ENCODE results near the gene LRP1-AS.

LRP1-AS gene

DNA sequence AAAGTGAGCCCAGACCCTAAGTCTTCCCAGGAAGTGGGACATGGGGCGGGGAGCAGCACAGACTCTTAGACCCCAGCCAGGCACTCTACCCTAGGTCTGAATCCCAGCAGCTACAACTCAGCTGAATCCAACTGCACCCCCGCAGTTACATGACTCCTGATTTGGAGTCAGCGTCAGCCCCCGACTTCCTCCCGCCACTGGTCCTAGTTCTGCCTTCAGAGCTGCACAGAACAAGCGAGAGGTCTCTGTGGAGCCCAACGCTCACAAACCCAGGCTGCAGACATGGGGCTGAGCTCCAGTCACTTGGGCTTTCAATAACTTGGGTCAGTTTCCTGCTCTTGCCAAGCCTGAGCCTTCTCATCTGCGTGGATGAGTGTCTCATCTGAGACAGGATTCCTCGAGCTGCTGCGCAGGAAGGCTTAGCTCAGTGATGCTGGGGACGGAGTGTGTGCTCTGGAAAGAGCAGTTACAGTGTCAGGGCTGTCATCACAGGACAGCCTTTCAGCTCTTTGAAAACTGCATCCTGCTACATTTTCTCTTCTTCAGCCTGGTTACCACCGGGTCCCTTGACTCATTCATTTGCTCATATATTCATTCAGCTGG lies 38.6 kb upstream of the LRP1-AS start:
- no peak for DNase-seq
- H3K9me3 Mint-ChIP-seq: no peaks in the 10 kb centered on the region
- no peak overlapping the region for H3K27ac Mint-ChIP-seq
- no peak overlapping the region for H3K4me3 Mint-ChIP-seq
- peaks cover 16% of the 10 kb centered on the region for H3K27me3 Mint-ChIP-seq
- no peaks in the 10 kb centered on the region for H3K36me3 Mint-ChIP-seq
- H3K4me1 Mint-ChIP-seq: peaks cover 4% of the 10 kb centered on the region
- CTCF ChIA-PET: interaction anchor here (0.8 to 12.5 kb wide), 7 partner anchors 10 to 267 kb away, joined by 3 to 151 read pairs (median 5); partner anchors contain the start of gene LRP1

- CTCF ChIA-PET: interaction anchor here (0.9 to 12.5 kb wide), 5 partner anchors 8 to 116 kb away, joined by 3 to 151 read pairs (median 4); partner anchors contain the start of gene LRP1
- Mint-ChIP-seq H3K27me3 (peaks cover 16% of the 10 kb centered on the region), H3K27ac (no peak overlapping the region), H3K9me3 (no peaks in the 10 kb centered on the region), H3K36me3 (no peaks in the 10 kb centered on the region), H3K4me1 (peaks cover 4% of the 10 kb centered on the region), H3K4me3 (no peak overlapping the region)
- no peak for DNase-seq
Observed at GRCh38 chr12:57185403-57185802, 38.0 kb upstream of the LRP1-AS start.

DNA sequence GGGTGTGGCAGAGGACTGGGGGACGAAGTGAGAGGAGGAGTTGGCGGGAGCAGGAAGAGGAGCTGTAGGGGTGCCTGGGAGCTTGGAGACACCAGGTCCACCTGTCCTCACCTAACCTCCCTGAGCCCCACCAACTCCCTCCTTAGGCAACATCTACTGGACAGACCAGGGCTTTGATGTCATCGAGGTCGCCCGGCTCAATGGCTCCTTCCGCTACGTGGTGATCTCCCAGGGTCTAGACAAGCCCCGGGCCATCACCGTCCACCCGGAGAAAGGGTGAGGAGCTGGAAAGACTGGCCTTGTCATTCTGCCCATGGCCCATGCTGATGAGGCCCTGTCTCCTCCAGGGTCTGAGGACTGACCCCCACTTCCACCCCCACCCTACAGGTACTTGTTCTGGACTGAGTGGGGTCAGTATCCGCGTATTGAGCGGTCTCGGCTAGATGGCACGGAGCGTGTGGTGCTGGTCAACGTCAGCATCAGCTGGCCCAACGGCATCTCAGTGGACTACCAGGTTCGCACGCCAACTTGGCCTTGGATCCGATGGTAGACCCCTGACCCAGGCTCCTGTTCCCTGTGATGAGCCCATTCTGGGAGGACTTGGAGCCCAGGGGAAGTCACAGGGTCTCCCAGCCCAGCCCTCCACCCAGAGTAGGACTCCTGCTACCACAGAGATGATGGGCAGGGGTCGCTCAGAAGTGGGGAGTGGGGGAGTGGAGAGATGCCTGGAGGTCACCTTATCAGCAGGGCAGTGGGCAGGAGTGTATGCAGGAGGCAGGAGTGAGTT lies 36.7 kb upstream of the LRP1-AS start:
- H3K9me3 Mint-ChIP-seq: no peaks in the 10 kb centered on the region
- H3K4me1 Mint-ChIP-seq: peaks cover 4% of the 10 kb centered on the region
- H3K27ac Mint-ChIP-seq: no peak overlapping the region
- H3K4me3 Mint-ChIP-seq: no peak overlapping the region
- H3K36me3 Mint-ChIP-seq: no peaks in the 10 kb centered on the region
- no peak for DNase-seq
- CTCF ChIA-PET: interaction anchor here (0.9 to 12.5 kb wide), 8 partner anchors 9 to 193 kb away, joined by 3 to 151 read pairs (median 3); partner anchors contain the start of gene LRP1
- H3K27me3 Mint-ChIP-seq: peaks cover 21% of the 10 kb centered on the region

DNA sequence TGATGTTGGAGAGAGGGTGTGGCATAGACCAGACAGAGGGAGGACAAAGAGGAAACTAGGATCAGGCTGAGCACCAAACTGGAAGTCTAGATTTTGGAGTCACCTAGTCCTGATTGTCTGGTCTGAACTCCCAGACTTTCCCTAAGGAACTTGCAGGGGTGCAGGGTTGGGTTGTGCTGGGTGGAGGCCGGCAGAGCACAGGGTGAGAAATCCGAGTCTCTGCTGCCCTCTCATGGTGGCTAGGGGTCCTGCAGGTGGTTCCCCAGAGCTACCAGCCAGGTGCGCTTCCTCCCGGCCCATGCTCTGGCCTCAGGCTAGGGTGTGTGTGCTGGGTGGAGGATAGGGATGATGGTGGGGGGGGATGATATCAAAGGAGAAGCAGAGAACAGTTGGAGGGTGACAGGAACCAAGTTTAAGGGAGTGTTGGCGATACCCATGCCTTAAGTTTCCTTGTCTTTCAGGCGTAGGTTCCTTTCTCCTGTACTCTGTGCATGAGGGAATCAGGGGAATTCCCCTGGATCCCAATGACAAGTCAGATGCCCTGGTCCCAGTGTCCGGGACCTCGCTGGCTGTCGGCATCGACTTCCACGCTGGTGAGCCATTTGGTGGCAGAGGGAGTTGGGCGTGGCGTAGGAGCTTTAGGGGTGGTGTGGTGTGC lies 35.6 kb upstream of the LRP1-AS start:
- CTCF ChIA-PET: interaction anchor here (0.6 to 12.5 kb wide), 14 partner anchors 10 to 425 kb away, joined by 3 to 151 read pairs (median 3); partner anchors contain the start of genes LRP1 and STAT6
- Mint-ChIP-seq H3K27ac (no peak overlapping the region), H3K9me3 (no peaks in the 10 kb centered on the region), H3K4me1 (peaks cover 4% of the 10 kb centered on the region), H3K4me3 (no peak overlapping the region), H3K36me3 (no peaks in the 10 kb centered on the region), H3K27me3 (peaks cover 21% of the 10 kb centered on the region)
- DNase-seq: peak; percentile 88

- no peaks in the 10 kb centered on the region for H3K9me3 Mint-ChIP-seq
- no peak for DNase-seq
- no peak overlapping the region for H3K4me3 Mint-ChIP-seq
- H3K36me3 Mint-ChIP-seq: no peaks in the 10 kb centered on the region
- peaks cover 21% of the 10 kb centered on the region for H3K27me3 Mint-ChIP-seq
- CTCF ChIA-PET: interaction anchor here (0.8 to 12.5 kb wide), 8 partner anchors 9 to 173 kb away, joined by 3 to 151 read pairs (median 6); partner anchors contain the start of genes LRP1 and STAT6
- peaks cover 4% of the 10 kb centered on the region for H3K4me1 Mint-ChIP-seq
- H3K27ac Mint-ChIP-seq: no peak overlapping the region
Observed at GRCh38 chr12:57181561-57182155, 34.2 kb upstream of the LRP1-AS start.

GRCh38 chr12:57181072-57181471 lies 33.7 kb upstream of the LRP1-AS start:
- H3K4me1 Mint-ChIP-seq: peaks cover 4% of the 10 kb centered on the region

DNA sequence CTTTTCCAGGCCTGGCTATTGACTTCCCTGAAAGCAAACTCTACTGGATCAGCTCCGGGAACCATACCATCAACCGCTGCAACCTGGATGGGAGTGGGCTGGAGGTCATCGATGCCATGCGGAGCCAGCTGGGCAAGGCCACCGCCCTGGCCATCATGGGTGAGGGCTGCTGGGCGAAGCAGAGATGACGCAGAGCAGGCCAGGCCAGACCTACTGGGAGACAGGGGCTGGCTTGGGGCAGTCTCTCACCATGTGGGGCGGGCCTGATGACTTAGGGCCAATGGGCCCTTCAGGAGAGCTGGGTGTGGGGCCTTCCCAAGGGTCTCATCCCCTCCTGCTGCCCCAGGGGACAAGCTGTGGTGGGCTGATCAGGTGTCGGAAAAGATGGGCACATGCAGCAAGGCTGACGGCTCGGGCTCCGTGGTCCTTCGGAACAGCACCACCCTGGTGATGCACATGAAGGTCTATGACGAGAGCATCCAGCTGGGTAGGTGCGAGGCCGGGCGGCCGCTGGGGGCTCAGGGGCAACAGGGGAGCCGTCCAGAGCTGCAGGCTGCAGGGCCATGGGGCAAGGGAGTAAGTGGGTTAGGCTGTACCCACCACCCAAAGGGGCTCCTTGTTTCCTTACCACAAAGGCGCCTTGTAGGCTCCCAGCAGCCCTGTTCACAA lies 33.0 kb upstream of the LRP1-AS start:
- Mint-ChIP-seq H3K4me1 (peaks cover 4% of the 10 kb centered on the region), H3K36me3 (no peaks in the 10 kb centered on the region), H3K9me3 (no peaks in the 10 kb centered on the region), H3K27ac (no peak overlapping the region), H3K27me3 (peaks cover 21% of the 10 kb centered on the region), H3K4me3 (no peak overlapping the region)
- CTCF ChIA-PET: interaction anchor here (1.6 to 12.5 kb wide), 5 partner anchors 7 to 172 kb away, joined by 5 to 151 read pairs (median 12); partner anchors contain the start of genes LRP1 and STAT6
- no peak for DNase-seq

More at GRCh38 chr12:57181072-57181471, 33.7 kb upstream of the LRP1-AS start:
- peaks cover 21% of the 10 kb centered on the region for H3K27me3 Mint-ChIP-seq
- no peak overlapping the region for H3K27ac Mint-ChIP-seq
- no peaks in the 10 kb centered on the region for H3K36me3 Mint-ChIP-seq
- H3K9me3 Mint-ChIP-seq: no peaks in the 10 kb centered on the region
- CTCF ChIA-PET: interaction anchor here (1.0 to 12.5 kb wide), 6 partner anchors 8 to 173 kb away, joined by 3 to 151 read pairs (median 10); partner anchors contain the start of genes LRP1 and STAT6
- H3K4me3 Mint-ChIP-seq: no peak overlapping the region
- no peak for DNase-seq

- Mint-ChIP-seq H3K27me3 (peaks cover 21% of the 10 kb centered on the region), H3K9me3 (no peaks in the 10 kb centered on the region), H3K36me3 (no peaks in the 10 kb centered on the region), H3K4me1 (peaks cover 4% of the 10 kb centered on the region), H3K27ac (no peak overlapping the region), H3K4me3 (no peak overlapping the region)
- DNase-seq: no peak
- CTCF ChIA-PET: interaction anchor here (2.3 to 12.5 kb wide), 3 partner anchors 53 to 171 kb away, joined by 5 to 151 read pairs (median 12); partner anchors contain the start of genes LRP1 and STAT6
Observed at GRCh38 chr12:57179331-57180086, 32.1 kb upstream of the LRP1-AS start.

DNA sequence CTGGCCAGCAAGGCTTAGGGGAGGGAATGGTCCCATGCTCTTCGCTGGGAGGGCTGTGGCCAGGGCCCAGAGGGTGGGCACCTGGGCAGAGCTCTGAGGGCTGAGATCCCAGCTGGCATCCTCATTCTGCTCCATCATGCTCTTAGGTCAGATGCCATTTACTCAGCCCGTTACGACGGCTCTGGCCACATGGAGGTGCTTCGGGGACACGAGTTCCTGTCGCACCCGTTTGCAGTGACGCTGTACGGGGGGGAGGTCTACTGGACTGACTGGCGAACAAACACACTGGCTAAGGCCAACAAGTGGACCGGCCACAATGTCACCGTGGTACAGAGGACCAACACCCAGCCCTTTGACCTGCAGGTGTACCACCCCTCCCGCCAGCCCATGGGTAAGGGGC lies 30.8 kb upstream of the LRP1-AS start:
- no peaks in the 10 kb centered on the region for H3K36me3 Mint-ChIP-seq
- H3K27ac Mint-ChIP-seq: no peak overlapping the region
- CTCF ChIA-PET: interaction anchor here (12.5 kb wide), 1 partner anchor 52 kb away, joined by 151 read pairs; the partner anchor contains the start of gene LRP1
- H3K4me1 Mint-ChIP-seq: peaks cover 4% of the 10 kb centered on the region
- DNase-seq: no peak
- H3K4me3 Mint-ChIP-seq: no peak overlapping the region
- no peaks in the 10 kb centered on the region for H3K9me3 Mint-ChIP-seq
- peaks cover 17% of the 10 kb centered on the region for H3K27me3 Mint-ChIP-seq

GRCh38 chr12:57177354-57177753 lies 29.9 kb upstream of the LRP1-AS start:
- CTCF ChIA-PET: interaction anchor here (2.8 kb wide), 1 partner anchor 54 kb away, joined by 16 read pairs; no protein-coding TSS in a partner anchor
- no peak overlapping the region for H3K27ac Mint-ChIP-seq
- no peak overlapping the region for H3K4me3 Mint-ChIP-seq
- no peaks in the 10 kb centered on the region for H3K9me3 Mint-ChIP-seq
- H3K4me1 Mint-ChIP-seq: no peaks in the 10 kb centered on the region
- H3K36me3 Mint-ChIP-seq: no peaks in the 10 kb centered on the region
- peaks cover 12% of the 10 kb centered on the region for H3K27me3 Mint-ChIP-seq
- DNase-seq: no peak

DNA sequence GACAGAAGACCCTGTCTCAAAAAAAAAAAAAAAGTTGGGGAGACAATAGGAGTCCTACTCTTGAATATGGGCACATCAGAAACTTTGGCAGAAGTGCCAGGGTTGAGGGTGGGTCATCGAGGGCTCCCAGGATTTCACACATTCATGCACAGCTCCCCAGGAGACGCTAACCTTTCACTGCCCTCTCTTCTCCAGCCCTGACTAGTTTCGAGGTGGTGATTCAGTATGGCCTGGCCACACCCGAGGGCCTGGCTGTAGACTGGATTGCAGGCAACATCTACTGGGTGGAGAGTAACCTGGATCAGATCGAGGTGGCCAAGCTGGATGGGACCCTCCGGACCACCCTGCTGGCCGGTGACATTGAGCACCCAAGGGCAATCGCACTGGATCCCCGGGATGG lies 29.4 kb upstream of the LRP1-AS start:
- Mint-ChIP-seq H3K9me3 (no peaks in the 10 kb centered on the region), H3K4me3 (no peak overlapping the region), H3K27ac (no peak overlapping the region), H3K36me3 (no peaks in the 10 kb centered on the region), H3K27me3 (peaks cover 12% of the 10 kb centered on the region), H3K4me1 (no peaks in the 10 kb centered on the region)
- no peak for DNase-seq
- CTCF ChIA-PET: interaction anchor here (0.7 to 2.8 kb wide), 8 partner anchors 9 to 450 kb away, joined by 3 to 16 read pairs (median 4); no protein-coding TSS in a partner anchor

- H3K4me3 Mint-ChIP-seq: no peak overlapping the region
- no peak for DNase-seq
- H3K27ac Mint-ChIP-seq: no peak overlapping the region
- CTCF ChIA-PET: interaction anchor here (0.7 to 2.8 kb wide), 14 partner anchors 9 to 449 kb away, joined by 3 to 16 read pairs (median 4); partner anchors contain the start of gene STAT6
- no peaks in the 10 kb centered on the region for H3K9me3 Mint-ChIP-seq
- H3K36me3 Mint-ChIP-seq: no peaks in the 10 kb centered on the region
- peaks cover 5% of the 10 kb centered on the region for H3K27me3 Mint-ChIP-seq
- no peaks in the 10 kb centered on the region for H3K4me1 Mint-ChIP-seq
Observed at GRCh38 chr12:57176139-57176477, 28.7 kb upstream of the LRP1-AS start.
